A549 (cell line): Measurements from ENCODE around the gene RPL13.

Source experiments
- CTCF ChIP-seq: fragments of >200 bp; sonication (Bioruptor Twin); formaldehyde crosslinking; IDR thresholded peaks from 3 replicates; pipeline ENCODE4 v1.5.1; 2016
- ESRRA ChIP-seq: fragments of 150-350 bp; IDR thresholded peaks from 2 replicates; pipeline ENCODE4 v1.6.1; 2014; ENCODE audit warnings: mild to moderate bottlenecking, low read length, borderline replicate concordance
- POLR2A ChIP-seq: IDR thresholded peaks from 2 replicates; pipeline ENCODE4 v1.6.1; 2012; ENCODE audit warnings: mild to moderate bottlenecking, low read length
- REST ChIP-seq: fragments of 200-600 bp; sonication (generic); IDR thresholded peaks from 2 replicates; pipeline ENCODE4 v1.6.1; 2016; ENCODE audit warnings: antibody characterized with exemption, mild to moderate bottlenecking, moderate library complexity
- RNF2 ChIP-seq: fragments of 200-600 bp; sonication (generic); IDR thresholded peaks from 2 replicates; pipeline ENCODE4 v1.6.1; 2016; ENCODE audit warnings: low read depth, mild to moderate bottlenecking, antibody characterized with exemption, moderate library complexity, borderline replicate concordance
- SMC3 ChIP-seq: fragments of >200 bp; sonication (Bioruptor Twin); formaldehyde crosslinking; IDR thresholded peaks from 3 replicates; pipeline ENCODE4 v1.6.1; 2018; ENCODE audit warnings: inconsistent platforms

- TF ChIP-seq CTCF (no peak), REST (no peak), RNF2 (no peak), SMC3 (no peak), POLR2A (no peak), ESRRA (no peak)
These were observed 15.8 kb upstream of the RPL13 start for GRCh38 chr16:89544713-89545043.
